Prostate gland (tissue), 2 donors: ENCODE results near the gene RNF157. TPM values are rescaled to one million over a fixed set of nuclear protein-coding genes. Genes with fewer than 3 reads are reported as not detected.

Source experiments
- DNase-seq: peaks from one replicate; pipeline ENCODE4 v3.0.0-alpha.2; 2019; ENCODE audit warnings: low spot score
- H3K27ac ChIP-seq, 2 donors: fragments of 200-600 bp; sonication (generic); 2 replicates each; pipeline ENCODE4 v1.5.1; 2017 to 2019
- H3K27me3 ChIP-seq: fragments of 200-600 bp; sonication (generic); replicated peaks from 2 replicates; pipeline ENCODE4 v1.5.1; 2019; ENCODE audit not compliant: insufficient read depth
- H3K36me3 ChIP-seq, 2 donors: fragments of 200-600 bp; sonication (generic); 1 replicate in 1 of 2; 2 replicates in 1 of 2; pipeline versions ENCODE4 v1.5.1 to v1.8.1; 2017 to 2019
- H3K4me1 ChIP-seq: fragments of 200-600 bp; sonication (generic); replicated peaks from 2 replicates; pipeline ENCODE4 v1.5.1; 2019
- H3K4me3 ChIP-seq, 2 donors: fragments of 200-600 bp; sonication (generic); 2 replicates each; pipeline ENCODE4 v1.5.1; 2017 to 2019
- H3K9me3 ChIP-seq: fragments of 200-600 bp; sonication (generic); 2 replicates; pipeline ENCODE4 v1.5.1; 2017
- POLR2A ChIP-seq: fragments of 450-650 bp; IDR thresholded peaks from one replicate; pipeline ENCODE4 v1.6.1; 2016; ENCODE audit warnings: antibody characterized with exemption, mild to moderate bottlenecking
- POLR2AphosphoS5 ChIP-seq: sonication (generic); formaldehyde crosslinking; IDR thresholded peaks from one replicate; pipeline ENCODE4 v1.6.1; 2017; ENCODE audit warnings: antibody characterized with exemption
- WGBS: methylation state at CpG from one replicate; pipeline ENCODE4 v1.1.5; 2018; 5-methylcytosine and 5-hydroxymethylcytosine counted together
- intact Hi-C: fragments of 100-400 bp; cut with DNase I; formaldehyde crosslinking; loops from one replicate; pipeline ENCODE4 v1.14.2; 2022
- total RNA-seq, 2 donors: library from RNA; depleted of rRNA; stranded (reverse); fragments of >200 nt; gene quantifications; one replicate each; pipeline ENCODE4 v1.1.0, GENCODE V29; 2016
- TF ChIP-seq, protein P1 (sequence below), 4 experiments: fragments of 200-600 bp in 2 of 4; fragments of 450-650 bp in 2 of 4; sonication (generic) in 2 of 4; IDR thresholded peaks; 1 replicate in 3 of 4; 2 replicates in 1 of 4; pipeline ENCODE4 v1.5.1; 2016 to 2019; ENCODE audit warnings: antibody characterized with exemption in 4 of 4, mild to moderate bottlenecking in 2 of 4, moderate library complexity in 2 of 4

Gene RNF157
- total RNA-seq, 2 donors from 2014 or later: 1.6 to 47.5 TPM

GRCh38 chr17:76278952-76279741 is 38.9 kb upstream of the RNF157 start:
- H3K9me3 ChIP-seq: no peaks in the 10 kb centered on the region
- TF ChIP-seq, protein P1, sequence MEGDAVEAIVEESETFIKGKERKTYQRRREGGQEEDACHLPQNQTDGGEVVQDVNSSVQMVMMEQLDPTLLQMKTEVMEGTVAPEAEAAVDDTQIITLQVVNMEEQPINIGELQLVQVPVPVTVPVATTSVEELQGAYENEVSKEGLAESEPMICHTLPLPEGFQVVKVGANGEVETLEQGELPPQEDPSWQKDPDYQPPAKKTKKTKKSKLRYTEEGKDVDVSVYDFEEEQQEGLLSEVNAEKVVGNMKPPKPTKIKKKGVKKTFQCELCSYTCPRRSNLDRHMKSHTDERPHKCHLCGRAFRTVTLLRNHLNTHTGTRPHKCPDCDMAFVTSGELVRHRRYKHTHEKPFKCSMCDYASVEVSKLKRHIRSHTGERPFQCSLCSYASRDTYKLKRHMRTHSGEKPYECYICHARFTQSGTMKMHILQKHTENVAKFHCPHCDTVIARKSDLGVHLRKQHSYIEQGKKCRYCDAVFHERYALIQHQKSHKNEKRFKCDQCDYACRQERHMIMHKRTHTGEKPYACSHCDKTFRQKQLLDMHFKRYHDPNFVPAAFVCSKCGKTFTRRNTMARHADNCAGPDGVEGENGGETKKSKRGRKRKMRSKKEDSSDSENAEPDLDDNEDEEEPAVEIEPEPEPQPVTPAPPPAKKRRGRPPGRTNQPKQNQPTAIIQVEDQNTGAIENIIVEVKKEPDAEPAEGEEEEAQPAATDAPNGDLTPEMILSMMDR (IDR thresholded peaks at IDR 0.05): peak; percentile 97 to 100 (median 98)
- no peak for TF ChIP-seq POLR2A
- TF ChIP-seq POLR2AphosphoS5: peak; percentile 75
- H3K27ac ChIP-seq: no peak overlapping the region
- peak; percentile 85 for DNase-seq
- H3K27me3 ChIP-seq: no peaks in the 10 kb centered on the region
- no peaks in the 10 kb centered on the region for H3K36me3 ChIP-seq
- H3K4me3 ChIP-seq: no peak overlapping the region
- intact Hi-C loops: loop anchor here (1.0 to 10.0 kb wide), 3 partner anchors 96 to 264 kb away; no protein-coding TSS in a partner anchor
- H3K4me1 ChIP-seq: peaks cover 6% of the 10 kb centered on the region
- 45% methylated on average over 28 of the region's 28 CpGs for WGBS

DNA sequence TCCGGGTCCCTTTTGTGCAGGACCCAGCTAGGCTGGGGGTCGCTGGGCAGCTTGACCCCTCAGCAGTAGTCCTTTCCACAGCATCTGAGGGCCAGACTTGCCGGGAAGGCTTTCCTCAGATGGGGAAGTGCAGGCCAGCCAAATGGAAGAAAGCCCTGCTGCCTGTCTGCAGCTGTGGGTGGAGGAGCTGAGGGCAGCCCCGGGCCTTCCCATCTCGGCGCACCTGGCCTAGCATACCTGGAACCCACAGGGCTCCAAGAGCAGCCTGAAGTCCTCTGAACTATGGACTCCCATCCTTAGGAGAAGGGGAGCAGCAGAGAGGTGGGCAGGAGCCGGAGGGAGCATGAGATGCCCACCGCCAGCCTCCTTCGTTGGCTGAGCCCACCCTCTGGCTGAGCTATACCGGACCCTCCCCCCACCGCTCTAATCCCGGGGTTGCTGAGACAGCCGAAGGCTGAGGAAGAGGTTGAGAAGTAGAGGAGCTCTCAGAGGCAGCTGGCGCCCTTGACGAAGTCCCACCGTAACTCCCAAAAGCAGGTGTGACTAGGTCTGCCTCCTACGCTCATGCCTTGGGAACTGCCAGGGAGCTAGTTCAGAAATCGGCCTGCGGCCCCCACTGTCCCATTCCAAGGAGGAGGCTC is 38.1 kb upstream of the RNF157 start:
- Histone ChIP-seq H3K36me3 (no peaks in the 10 kb centered on the region), H3K27ac (no peak overlapping the region), H3K4me1 (peaks cover 6% of the 10 kb centered on the region), H3K27me3 (no peaks in the 10 kb centered on the region), H3K4me3 (no peak overlapping the region), H3K9me3 (no peaks in the 10 kb centered on the region)
- 88% methylated on average over 19 of the region's 19 CpGs for WGBS
- DNase-seq: no peak
- intact Hi-C loops: loop anchor here (1.0 to 10.0 kb wide), 3 partner anchors 96 to 264 kb away; no protein-coding TSS in a partner anchor
- TF ChIP-seq POLR2A (no peak), POLR2AphosphoS5 (no peak)
- TF ChIP-seq, protein P1 (IDR thresholded peaks at IDR 0.05): no peak

GRCh38 chr17:76277300-76278267 is 37.3 kb upstream of the RNF157 start:
- intact Hi-C loops: loop anchor here (1.0 to 10.0 kb wide), 3 partner anchors 95 to 263 kb away; no protein-coding TSS in a partner anchor
- Histone ChIP-seq H3K4me3 (no peak overlapping the region), H3K27me3 (no peaks in the 10 kb centered on the region), H3K9me3 (no peaks in the 10 kb centered on the region), H3K4me1 (peaks cover 10% of the 10 kb centered on the region), H3K36me3 (no peaks in the 10 kb centered on the region), H3K27ac (no peak overlapping the region)
- WGBS: 88% methylated on average over 29 of the region's 31 CpGs
- no peak for TF ChIP-seq POLR2A
- TF ChIP-seq, protein P1 (IDR thresholded peaks at IDR 0.05): no peak
- TF ChIP-seq POLR2AphosphoS5: no peak
- no peak for DNase-seq

GRCh38 chr17:76276461-76277299 is 36.4 kb upstream of the RNF157 start:
- DNase-seq: no peak
- no peak overlapping the region for H3K4me3 ChIP-seq
- no peaks in the 10 kb centered on the region for H3K9me3 ChIP-seq
- intact Hi-C loops: loop anchor here (10.0 kb wide), 1 partner anchor 262 kb away; no protein-coding TSS in a partner anchor
- 90% methylated on average over 19 of the region's 19 CpGs for WGBS
- TF ChIP-seq, protein P1 (IDR thresholded peaks at IDR 0.05): no peak
- TF ChIP-seq POLR2A (no peak), POLR2AphosphoS5 (no peak)
- no peaks in the 10 kb centered on the region for H3K27me3 ChIP-seq
- no peak overlapping the region for H3K27ac ChIP-seq
- H3K4me1 ChIP-seq: peaks cover 14% of the 10 kb centered on the region
- H3K36me3 ChIP-seq: no peaks in the 10 kb centered on the region
